Kidney capillary endothelial cell (primary cell): ENCODE measurements around the gene CSTA.

ENCODE experiments used
- DNase-seq: peaks from one replicate; pipeline ENCODE4 v3.0.0-alpha.2; 2018; ENCODE audit warnings: low spot score

Gene CSTA

DNA sequence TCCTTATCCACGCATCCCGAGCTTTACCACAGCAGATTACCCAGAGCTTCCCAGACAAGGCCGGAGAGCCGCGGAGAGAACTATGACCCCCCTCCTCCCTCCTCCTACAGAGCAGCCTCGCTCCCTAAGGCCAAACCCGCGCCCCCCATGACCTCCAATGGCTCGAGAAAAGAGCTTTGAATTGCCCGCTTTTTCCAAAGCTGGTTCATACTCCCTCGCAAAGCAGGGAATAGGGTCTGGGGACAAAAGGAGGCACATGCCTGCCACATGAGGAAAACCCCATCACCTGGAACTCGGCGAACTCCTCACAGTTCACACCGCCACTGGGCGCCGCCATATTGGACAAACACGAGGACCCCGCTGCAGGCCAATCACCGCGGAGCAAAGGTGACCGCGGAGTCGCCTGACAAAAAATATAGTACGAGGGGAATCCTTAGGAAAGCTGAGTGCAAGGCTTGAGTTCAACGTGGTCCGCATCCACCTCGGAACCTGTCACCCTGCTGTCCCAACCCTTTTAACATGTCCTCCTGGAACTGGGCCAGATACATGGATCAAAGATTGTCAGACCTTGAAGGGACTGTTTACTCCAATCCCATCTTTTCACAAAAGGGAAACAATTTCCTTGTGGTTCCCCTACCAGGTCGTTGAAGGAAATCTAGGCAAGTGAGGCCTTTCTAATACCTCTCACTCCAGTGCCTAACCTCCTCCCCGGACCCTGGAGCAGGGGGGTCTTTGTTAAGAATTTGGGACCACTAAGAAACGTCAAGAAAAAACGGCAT lies 58.0 kb downstream of the CSTA start, which contains the start of gene MIX23:
MIX23 (minus strand) TSS at position 344 of the 779 bp plus-strand sequence; CDS start at position 337, 7 bp downstream.
- peak; percentile 87 for DNase-seq

DNA sequence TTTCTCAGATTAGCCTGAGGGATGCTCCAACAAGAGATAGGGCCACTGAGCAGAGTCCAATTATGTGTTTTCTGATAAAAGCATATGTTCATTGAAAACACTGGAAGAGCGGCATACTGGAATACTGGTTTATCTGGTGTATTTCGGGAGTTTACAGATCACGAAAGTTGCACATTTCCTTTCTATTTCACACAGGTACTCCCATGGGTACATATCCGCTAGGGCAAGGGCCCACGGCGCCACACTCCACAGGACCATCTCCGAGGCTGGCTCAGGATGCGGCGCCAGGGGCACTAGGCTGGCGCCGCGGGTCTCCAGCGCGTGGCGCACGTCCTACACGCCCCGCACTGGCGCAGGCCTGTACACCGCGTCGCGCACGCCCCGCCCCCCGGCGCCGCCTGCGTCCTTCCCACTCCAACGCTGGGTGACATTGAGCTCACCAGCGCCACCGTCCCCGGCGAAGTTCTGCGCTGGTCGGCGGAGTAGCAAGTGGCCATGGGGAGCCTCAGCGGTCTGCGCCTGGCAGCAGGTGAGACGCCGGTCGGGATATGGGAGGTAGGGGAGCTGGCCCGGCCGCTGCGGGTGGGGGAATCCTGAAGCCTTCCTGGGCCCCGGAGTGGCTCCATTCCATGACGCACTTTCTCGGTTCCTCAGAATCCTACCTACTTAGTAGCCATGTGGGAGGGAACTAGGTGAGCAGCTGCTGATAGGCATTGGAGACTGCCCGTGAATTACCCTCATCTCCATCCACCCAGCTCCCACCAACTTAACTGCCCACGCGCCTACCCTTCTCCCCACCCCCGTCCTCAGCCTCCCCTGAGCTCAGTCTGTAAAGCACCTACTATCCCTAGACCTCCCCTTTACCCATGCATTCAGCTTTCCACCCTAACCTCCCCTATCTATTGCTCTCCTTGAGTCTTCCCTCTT lies 59.0 kb downstream of the CSTA start, which contains the start of gene FAM162A:
FAM162A (plus strand) TSS at position 412 of the 927 bp plus-strand sequence; CDS start at position 496, 84 bp downstream.
- DNase-seq = peak; percentile 90

DNA sequence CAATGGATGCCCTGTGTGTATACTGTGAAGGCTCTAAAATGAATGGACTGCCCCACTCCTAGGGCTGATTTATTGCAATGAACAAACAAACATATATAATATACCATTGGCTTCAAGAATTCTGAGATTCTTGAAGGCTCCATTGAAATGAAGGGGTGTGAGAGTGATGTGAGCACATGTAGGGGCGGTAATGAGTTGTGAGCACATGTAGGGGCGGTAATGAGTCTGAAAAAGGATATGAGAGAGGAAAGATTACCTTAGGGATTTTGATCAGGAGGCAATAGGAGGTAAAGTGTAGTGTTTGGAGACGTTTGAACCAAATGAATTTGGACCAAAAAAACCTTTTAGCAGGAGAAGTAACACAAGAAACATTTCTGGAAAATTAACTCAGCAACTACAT lies 62.7 kb downstream of the CSTA start:
- no peak for DNase-seq

DNA sequence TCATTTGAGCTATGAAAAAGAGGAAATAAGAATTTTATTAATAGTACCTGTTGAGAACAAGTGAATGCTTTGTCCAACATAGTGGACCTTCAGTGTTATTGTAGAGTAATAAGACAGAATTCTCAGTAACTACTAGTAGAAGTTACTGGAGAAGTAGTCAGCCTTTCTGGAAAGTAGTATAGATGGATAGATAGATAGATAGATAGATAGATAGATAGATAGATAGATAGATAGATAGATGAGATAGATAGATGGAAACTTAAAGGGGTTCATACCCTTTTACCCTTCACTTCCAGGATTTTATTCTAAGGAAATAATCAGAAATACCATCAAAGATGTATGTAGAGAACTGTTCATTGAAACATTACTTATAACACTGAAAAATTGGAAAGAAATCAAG lies 64.1 kb downstream of the CSTA start:
- no peak for DNase-seq

DNA sequence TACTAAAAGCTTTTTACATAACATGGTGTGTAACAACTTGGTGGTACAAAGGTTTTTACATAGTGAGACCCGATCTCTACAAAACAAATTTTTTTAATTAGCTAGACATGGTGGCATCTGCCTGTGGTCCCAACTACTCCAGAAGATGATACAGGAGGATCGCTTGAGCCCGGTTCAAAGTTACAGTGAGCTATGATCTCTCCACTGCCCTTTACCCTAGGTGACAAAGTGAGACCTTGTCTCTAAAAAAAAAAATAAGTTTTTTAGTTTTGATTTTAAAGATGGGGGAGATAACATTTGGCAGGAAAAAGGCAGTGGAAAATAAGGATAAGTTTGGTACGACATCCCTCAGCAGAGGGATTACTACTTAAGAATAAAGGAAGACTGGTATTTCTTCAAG lies 64.8 kb downstream of the CSTA start:
- DNase-seq = no peak

- no peak for DNase-seq
These were observed 65.6 kb downstream of the CSTA start for GRCh38 chr3:122390665-122391064.
